Astrocyte of the hippocampus (primary cell): ENCODE data around the gene SLC9A9.
A peak's percentile ranks its signal among the peaks of the same experiment; 100 is the strongest.
"Not testable (repeated sequence)": the region's sequence is repeated elsewhere in the genome, so short reads cannot be mapped to it uniquely, and the experiment has no call there.

ENCODE experiments used
- DNase-seq: peaks from one replicate; pipeline ENCODE4 v3.0.0; 2011; ENCODE audit warnings: low read depth, low spot score

Gene SLC9A9

GRCh38 chr3:143810166-143810952 lies 37.9 kb downstream of the SLC9A9 start:
- DNase-seq: no peak

- peak; percentile 52 for DNase-seq
These were observed 39.1 kb downstream of the SLC9A9 start for GRCh38 chr3:143809121-143809621.

GRCh38 chr3:143808030-143808429 lies 40.2 kb downstream of the SLC9A9 start:
- no peak for DNase-seq

- DNase-seq: no peak
These were observed 42.2 kb downstream of the SLC9A9 start for GRCh38 chr3:143806038-143806437.

GRCh38 chr3:143805476-143805875 lies 42.8 kb downstream of the SLC9A9 start:
- not testable (repeated sequence) for DNase-seq

GRCh38 chr3:143801046-143801445 lies 47.2 kb downstream of the SLC9A9 start:
- not testable (repeated sequence) for DNase-seq

- DNase-seq: not testable (repeated sequence)
These were observed 50.1 kb downstream of the SLC9A9 start for GRCh38 chr3:143798151-143798550.

GRCh38 chr3:143795874-143796273 lies 52.4 kb downstream of the SLC9A9 start:
- no peak for DNase-seq

GRCh38 chr3:143794793-143795462 lies 53.3 kb downstream of the SLC9A9 start:
- DNase-seq: no peak

- DNase-seq: no peak
These were observed 54.3 kb downstream of the SLC9A9 start for GRCh38 chr3:143793971-143794370.

GRCh38 chr3:143791386-143791785 lies 56.9 kb downstream of the SLC9A9 start:
- DNase-seq: no peak

- peak; percentile 64 for DNase-seq
These were observed 61.8 kb downstream of the SLC9A9 start for GRCh38 chr3:143786219-143787191.

GRCh38 chr3:143784446-143784845 lies 63.8 kb downstream of the SLC9A9 start:
- DNase-seq: no peak

GRCh38 chr3:143783851-143784370 lies 64.4 kb downstream of the SLC9A9 start:
- no peak for DNase-seq

- peak; percentile 46 for DNase-seq
These were observed 72.8 kb downstream of the SLC9A9 start for GRCh38 chr3:143775459-143775858.

- no peak for DNase-seq
These were observed 76.3 kb downstream of the SLC9A9 start for GRCh38 chr3:143771939-143772338.

GRCh38 chr3:143771258-143771657 lies 77.0 kb downstream of the SLC9A9 start:
- no peak for DNase-seq

- DNase-seq: no peak
These were observed 77.9 kb downstream of the SLC9A9 start for GRCh38 chr3:143770391-143770790.

GRCh38 chr3:143769616-143770015 lies 78.7 kb downstream of the SLC9A9 start:
- no peak for DNase-seq

- no peak for DNase-seq
These were observed 83.4 kb downstream of the SLC9A9 start for GRCh38 chr3:143764840-143765239.

GRCh38 chr3:143763564-143764162 lies 84.6 kb downstream of the SLC9A9 start:
- peak; percentile 38 for DNase-seq
